NK-92 (cell line): ENCODE data around the gene CFAP410.

Experiments
- DNase-seq: peaks from one replicate; lab custom pipeline; 2025; ENCODE audit not compliant: unreplicated experiment; lab: John Stamatoyannopoulos, UW

CFAP410 gene

GRCh38 chr21:44338971-44339910, at the start of gene CFAP410:
Gene CFAP410, minus strand, starts transcription at chr21:44339390. Its CDS starts 196 bp downstream, at chr21:44339194.
- peak; percentile 61 for DNase-seq

DNA sequence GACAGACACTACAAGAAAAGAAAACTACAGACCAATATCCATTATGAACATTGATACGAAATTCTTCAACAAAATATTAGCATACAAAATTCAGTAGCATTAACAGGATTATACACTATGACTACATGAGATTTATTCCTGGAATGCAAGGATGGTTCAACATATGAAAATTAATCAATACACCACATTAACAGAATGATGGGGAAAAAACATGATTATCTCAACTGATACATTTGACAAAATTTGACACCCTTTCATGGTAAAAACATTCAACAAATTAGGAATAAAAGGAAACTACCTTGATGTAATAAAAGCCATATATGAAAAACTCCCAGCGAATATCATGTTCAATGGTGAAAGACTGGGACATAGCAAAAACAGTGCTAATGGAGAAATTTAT, 45.8 kb upstream of the CFAP410 start:
- DNase-seq = no peak

DNA sequence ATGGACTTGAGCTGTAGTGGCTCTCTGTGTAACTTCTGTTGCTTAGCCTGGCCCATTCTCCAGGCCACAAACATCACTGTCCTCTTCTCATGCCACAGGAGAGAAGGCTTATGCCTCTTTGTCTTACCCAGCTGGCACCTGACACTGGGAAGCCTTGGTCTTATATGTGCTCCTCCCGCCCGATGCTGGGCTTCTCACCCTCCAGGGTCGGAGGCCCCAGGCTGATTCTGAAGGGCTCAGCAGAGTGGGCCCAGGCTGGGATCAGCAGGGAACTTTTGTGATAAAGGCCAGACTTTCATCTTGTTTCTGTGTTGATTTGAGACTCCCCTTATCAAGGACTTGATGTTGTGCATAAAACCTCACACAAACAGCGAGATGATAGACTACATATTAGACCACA, 44.0 kb upstream of the CFAP410 start:
- DNase-seq = no peak

GRCh38 chr21:44382536-44382935, 43.3 kb upstream of the CFAP410 start:
- no peak for DNase-seq

DNA sequence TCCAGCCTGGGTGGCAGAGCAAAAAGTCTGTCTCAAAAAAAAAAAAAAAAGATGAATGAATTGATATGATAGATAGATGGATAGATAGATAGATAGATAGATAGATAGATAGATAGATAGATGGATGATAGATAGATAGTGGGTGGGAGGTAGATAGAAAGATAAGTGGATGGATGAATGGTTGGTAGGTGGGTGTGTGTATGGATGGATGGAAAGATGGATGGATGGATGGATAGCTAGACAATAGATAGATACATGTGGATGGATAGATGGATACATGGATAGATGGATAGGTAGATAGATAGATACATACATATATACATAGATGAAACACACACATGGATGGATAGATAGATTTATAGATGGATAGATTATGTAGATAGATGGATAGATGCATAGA, 42.7 kb upstream of the CFAP410 start:
- DNase-seq = no peak

GRCh38 chr21:44380876-44381275, 41.7 kb upstream of the CFAP410 start:
- DNase-seq = no peak

DNA sequence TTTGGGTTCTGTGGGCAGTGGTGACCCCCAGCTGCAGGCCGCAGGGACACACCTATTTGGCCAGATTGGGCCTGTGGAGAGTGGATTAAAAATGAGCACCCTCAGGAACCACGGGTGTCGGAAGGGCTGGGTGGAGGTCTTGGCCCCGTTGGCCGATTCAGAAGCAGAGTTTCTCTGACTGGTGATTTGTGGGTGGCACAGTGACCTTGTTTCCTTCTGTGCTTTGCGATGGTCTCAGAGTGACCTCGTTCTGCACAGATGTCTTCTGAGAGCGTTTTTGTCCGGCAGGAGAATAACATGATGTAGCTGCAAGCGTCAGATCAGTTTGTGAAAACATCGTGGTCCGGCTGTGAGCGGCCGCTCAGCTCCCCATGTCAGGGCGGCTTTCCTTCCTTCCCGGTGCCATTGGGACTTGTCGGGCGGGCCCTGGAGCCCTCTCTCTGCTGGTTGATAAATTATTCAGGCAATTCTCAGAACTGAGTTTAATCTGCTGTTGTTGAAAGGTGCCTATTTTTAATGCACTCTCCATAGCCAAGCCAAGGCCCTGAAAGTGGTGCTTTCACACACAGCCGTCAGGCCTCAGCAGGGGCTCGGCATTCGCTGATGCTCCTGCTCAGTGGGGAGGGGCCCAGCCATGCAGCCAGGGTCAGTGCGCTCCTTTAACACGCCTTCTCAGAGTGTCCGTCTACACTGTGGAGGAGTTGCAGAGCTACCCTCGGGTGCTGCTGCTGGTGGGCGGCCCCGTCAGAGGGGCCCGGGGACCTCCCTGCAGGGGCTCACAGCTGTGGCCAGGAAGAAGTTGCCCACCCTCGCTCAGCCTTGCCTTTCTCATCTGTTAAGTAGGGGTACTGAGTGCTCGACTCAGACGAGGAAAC, 41.0 kb upstream of the CFAP410 start:
- DNase-seq = no peak

DNA sequence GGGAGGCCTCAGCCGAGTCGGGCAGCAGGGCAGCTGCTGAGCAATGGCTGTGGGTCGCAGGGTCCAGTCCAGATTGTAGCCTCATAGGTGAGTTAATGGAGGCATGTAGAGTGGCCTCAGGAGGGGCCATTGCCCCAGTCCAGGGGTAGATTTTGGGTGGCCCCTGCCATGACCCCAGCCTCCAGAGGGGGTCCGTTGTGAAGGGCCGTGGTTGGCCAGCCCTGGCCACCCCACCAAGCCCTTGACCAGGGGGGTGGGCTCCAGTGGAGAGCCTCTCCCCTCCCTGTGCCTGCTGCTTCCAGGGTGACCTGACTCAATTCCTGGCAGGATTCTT, 40.3 kb upstream of the CFAP410 start:
- DNase-seq = no peak

- no peak for DNase-seq
Measured at GRCh38 chr21:44378646-44379514, 39.7 kb upstream of the CFAP410 start.

DNA sequence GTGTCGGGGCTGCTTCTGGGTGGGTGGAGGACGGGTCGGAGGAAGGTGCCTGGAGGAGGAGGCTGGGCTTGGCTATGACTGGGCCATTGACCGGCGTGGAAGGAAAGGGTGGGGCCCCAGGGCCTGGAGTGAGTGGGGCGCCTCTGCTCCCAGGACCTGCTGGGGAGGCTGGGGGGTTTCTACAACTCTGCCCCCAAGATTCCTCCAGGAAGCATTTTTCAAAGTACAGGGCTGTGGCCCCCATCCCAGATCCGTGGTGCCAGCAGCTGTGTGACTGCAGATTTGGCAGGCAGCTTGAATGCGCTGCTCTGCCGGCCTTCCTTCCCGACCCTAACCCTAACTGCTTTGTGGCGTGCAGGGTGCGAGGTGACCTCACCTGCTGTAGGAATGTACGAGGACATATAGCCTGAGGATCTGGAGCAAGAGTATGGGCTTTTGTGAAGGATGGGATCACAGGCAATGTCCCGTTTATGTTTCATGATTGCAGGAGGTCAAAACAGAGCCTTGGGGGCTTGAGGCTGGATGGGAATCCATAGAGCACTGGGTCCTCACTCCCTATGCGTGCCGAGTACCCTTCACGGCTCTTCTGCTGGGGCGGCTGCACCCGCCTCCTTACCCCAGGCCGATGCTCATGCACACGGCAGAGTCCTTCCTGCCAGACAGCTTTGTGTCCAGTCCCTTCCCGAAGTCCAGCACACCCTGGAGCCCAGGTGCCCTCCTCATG, 38.9 kb upstream of the CFAP410 start:
- DNase-seq = no peak

GRCh38 chr21:44377201-44377921, 38.2 kb upstream of the CFAP410 start:
- DNase-seq = no peak

DNA sequence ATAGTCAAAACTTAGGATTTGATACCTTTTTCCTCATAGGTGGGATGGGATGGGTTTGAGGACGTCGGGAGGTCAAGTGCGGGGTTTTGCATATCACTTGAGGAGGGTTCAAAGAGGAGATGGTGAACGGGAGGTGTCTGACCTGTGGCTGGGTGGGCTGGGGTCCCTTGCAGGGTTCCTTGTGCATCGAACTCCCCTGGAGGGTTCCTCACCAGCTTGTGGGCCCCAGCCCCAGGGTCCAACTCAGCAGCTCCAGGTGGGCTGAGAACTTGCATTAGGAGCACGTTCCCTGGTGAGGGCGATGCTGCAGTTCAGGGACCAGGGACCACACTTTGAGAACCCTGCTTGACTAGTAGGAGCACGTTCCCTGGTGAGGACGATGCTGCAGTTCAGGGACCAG, 37.4 kb upstream of the CFAP410 start:
- no peak for DNase-seq

DNA sequence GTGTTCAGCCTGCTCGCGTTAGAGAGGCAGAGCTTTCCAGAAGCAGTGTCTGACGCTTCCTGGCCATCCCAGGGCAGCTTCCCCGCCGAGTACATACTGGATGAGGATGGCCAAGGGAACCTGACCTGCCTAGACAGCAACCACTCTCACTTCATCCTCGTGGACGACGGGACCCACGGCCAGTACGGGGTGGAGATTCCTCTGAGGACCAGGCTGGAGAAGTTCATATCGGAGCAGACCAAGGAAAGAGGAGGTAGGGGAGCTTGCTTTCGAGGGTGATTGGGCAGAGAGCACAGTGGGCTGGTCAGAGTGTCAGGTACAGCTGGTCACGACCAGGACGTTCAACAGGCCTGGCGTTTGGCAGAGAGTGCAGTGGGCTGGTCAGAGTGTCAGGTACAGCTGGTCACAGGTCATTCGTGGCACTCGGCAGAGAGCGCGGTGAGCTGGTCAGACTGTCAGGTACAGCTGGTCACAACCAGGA, 36.6 kb upstream of the CFAP410 start:
- no peak for DNase-seq

DNA sequence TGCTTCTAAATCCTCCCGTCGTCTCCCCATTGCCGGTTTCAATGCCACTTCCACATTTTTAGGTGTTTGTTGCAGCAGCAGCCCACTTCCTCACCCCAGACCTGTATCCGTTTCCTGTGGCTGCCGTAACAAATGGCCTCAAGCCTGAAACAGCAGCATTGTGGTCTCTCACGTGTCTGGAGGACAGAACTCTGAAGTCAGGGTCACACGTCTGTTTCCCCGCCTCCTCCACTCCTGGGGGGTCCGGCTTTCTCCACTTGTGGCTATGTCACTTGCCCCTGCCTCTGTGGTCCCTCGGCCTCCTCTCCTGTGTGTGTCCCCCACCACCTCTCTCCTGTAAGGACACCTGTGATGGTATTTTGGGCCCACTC, 36.1 kb upstream of the CFAP410 start:
- no peak for DNase-seq

DNA sequence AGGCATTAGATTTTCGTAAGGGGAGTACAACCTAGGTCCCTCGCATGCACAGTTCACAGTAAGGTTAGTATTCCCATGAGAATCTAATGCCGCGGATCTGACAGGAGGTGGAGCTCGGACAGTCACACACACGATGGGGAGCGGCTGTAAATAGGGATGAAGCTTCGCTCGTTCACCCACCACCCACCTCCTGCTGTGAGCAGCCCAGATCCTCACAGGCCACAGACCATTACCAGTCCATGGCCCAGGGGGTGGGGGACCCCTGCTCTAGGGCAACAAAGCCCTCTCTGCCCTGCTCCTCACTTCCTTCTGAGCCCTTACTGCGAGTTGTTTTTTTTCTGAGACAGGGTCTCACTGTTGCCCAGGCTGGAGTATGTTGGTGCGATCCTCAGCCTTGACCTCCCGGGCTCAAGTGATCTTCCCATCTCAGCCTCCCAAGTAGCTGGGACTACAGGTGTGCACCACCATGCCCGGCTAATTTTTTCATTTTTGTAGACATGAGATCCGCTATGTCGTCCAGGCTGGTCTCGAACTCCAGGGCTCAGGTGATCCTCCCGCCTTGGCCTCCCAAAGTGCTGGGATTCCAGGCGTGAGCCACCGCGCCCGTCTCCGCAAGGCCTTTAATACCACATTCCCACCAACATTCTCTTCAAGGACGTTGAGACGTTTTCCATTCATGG, 35.6 kb upstream of the CFAP410 start:
- no peak for DNase-seq

- DNase-seq = no peak
Measured at GRCh38 chr21:44372616-44373015, 33.4 kb upstream of the CFAP410 start.

DNA sequence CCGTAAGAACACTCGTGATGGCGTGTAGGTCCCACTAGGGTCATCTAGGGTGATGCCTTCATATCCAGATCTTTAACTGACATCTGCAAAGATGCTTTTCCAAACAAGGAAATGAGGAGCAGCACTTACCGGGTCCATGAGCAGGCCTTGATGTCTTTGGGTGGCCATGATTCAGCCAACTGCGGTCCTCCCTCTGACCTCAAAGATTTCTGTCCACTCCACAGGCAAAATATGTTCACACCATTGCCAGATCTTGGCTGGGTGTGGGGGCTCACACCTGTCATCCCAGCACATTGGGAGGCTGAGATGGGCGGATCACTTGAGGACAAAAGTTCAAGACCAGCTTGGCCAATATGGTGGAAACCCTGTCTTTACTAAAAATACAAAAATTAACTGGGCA, 32.4 kb upstream of the CFAP410 start:
- no peak for DNase-seq

GRCh38 chr21:44370786-44371410, 31.7 kb upstream of the CFAP410 start:
- DNase-seq = no peak
